T47D (cell line): Measurements from ENCODE around the gene GORASP1.

Experiments used
- DNase-seq, 2 experiments: peaks; one replicate each; pipeline versions ENCODE4 v3.0.0 to v3.0.0-alpha.2; 2011 to 2012; ENCODE audit warnings: low read depth in 1 of 2, low spot score in 1 of 2
- JUND ChIP-seq: IDR thresholded peaks from 2 replicates; pipeline ENCODE4 v1.6.1; 2012; ENCODE audit warnings: low read depth
- in situ Hi-C: cut with HindIII; loops from 2 replicates; pipeline ENCODE4 v1.10.0; 2016; ENCODE audit warnings: low sequenced_read_pairs, low pct_unique_long_range_greater_than_20kb

The GORASP1 gene

DNA sequence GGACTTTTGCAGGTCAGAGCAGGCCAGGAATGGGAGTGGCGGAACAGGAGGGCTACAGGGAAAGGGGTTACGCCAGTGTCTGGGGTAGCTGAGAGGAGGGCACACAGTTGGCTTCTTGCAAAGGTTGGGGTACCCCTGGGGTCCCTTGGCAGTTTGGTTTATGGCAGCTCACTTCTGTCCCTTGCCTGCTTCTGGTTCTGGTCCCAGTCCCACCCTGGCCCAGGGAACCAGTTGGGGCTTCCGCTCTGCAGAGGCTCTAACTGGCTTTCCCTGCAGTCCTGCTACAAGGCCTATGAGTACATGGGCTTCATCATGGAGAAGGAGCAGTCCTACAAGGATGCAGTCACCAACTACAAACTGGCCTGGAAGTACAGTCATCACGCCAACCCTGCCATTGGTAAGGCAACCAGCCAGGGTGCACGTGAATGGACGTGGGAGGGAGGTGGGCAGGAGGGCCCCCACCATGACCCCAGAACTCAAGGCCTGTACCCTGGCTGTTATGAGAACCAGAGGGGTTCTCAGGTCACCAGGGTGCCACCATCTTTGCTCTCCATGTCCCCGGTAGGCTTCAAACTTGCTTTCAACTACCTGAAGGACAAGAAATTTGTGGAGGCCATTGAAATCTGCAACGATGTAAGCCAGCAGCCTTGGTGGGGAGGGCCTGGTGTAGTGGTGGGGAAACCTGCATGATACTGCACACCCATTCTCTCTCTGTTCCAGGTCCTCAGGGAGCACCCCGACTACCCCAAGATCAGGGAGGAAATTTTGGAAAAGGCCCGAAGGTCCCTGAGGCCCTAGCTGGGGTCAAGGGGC, 30.8 kb upstream of the GORASP1 start:
- in situ Hi-C loops: no loop called here
- DNase-seq: no peak
- TF ChIP-seq JUND: no peak

DNA sequence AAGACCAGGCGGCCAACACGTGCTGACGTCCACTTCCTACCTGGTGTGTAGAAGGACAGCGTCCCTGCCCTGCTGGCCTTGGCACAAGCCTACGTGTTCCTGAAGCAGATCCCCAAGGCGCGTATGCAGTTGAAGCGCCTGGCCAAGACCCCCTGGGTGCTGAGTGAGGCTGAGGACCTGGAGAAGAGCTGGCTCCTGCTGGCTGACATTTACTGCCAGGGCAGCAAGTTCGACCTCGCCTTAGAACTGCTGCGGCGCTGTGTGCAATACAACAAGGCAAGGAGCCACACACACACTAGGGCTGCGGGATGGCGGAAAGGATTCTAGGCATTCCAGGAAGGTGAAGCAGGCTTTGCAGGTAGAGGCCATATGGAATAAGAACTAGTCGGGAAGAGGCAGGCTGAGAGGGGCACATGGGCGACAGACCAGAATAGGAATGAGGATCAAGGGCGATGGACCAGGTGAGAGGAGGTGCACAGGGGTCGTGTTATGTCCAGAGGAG, 30.1 kb upstream of the GORASP1 start:
- DNase-seq: no peak
- in situ Hi-C loops: no loop called here
- TF ChIP-seq JUND: no peak

DNA sequence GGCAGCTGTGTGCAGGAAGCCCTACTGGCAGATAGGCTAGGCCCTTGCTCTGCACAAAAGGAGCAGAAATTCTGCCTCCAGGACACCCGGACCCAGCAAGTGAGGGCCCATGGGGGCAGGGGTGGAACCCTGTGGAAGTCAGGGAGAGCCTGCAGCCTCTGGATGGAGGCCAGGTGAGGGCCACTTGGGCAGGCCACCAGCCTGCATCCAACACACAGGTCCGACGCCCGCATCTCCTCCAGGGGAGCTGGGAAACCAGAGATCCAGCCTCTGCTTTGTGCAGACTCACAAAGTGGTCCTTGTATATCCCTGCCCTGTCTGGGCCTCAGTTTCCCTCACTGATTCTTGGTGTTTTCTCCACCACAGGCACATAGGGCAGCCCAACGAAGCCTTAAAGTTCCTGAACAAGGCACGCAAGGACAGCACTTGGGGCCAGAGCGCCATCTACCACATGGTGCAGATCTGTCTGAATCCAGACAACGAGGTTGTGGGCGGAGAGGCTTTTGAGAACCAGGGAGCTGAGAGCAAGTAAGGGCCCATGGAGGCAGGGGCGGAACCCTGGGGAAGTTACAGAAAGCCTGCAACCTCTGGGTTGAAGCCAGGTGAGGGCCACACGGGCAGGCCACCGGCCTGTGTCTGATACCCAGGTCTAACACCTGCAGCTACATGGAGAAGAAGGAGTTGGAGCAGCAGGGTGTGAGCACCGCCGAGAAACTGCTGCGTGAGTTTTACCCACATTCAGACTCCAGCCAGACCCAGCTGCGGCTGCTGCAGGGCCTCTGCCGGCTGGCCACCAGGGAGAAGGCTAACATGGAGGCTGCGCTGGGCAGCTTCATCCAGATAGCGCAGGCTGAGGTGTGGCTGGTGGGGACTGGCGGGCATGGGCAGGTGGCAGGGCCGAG, 29.4 kb upstream of the GORASP1 start:
- in situ Hi-C loops: no loop called here
- DNase-seq: no peak
- no peak for TF ChIP-seq JUND

DNA sequence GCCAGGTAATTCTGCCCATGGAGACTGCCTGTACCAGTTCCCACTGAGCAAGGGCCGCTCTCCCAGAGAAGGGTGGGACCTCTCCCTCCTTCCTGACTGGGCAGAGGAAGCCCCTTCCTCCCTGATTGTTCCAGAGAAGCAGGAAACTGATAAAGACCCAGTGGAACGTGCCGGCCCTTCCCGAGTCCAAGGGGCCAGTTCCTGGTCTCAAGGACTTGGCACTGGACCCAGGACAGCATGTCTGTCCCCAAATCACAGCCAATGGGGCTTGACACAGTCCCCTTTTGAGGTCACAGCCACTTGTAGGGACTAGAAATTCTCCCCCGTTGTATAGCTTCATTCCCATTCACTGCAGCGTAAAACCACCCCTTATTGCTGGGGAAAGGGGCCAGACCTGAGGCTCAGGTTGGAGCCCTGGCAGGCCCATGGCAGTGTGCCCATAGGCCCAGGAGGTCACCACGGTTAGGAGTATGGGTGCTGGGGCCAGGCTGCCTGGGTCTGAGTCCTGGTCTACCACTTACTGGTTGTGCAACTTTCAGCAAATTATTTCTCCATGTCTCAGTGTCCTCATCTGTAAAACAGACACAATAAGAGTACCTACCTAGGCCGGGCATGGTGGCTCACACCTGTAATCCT, 27.9 kb upstream of the GORASP1 start:
- TF ChIP-seq JUND: no peak
- DNase-seq: no peak
- in situ Hi-C loops: no loop called here

DNA sequence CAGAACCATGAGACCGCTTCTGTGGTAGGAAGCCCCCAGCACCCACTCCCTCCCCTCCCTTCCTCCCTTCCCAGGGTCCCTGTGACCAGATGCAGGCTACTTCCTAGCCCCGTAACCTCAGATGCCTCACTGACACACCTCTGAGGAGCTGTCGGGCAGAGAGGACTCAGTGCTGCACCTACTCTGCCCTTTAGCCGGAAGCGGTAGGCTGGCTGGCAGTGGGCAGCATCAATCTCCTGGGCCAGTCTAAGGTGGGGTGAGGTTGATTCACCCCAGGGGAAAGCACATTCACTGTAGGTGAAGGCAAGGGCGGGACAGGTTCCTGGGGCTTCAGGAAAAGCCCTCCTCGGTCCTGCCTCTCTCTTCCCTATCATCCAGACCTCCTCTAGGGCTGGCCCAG, 26.9 kb upstream of the GORASP1 start:
- TF ChIP-seq JUND: no peak
- DNase-seq: no peak
- in situ Hi-C loops: no loop called here

DNA sequence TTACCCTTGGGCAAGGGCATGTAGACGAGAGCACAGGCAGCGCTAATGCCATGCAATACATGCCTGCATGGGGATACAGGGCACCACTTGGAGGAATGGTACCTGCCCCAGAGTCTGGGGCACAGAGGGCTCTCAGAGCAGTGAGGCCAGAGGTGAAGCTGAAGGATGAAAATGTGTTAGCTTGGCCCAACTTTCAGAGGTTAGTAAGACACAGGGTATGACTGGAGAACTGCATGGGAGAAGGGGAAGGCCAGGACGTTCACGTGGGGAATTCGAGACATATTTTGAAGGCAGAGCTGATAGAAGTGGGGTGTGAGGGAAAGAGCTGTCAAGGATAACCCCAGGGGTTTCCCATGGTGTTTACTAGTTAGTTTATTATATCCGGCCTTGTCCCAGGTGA, 26.4 kb upstream of the GORASP1 start:
- in situ Hi-C loops: no loop called here
- DNase-seq: no peak
- TF ChIP-seq JUND: no peak

DNA sequence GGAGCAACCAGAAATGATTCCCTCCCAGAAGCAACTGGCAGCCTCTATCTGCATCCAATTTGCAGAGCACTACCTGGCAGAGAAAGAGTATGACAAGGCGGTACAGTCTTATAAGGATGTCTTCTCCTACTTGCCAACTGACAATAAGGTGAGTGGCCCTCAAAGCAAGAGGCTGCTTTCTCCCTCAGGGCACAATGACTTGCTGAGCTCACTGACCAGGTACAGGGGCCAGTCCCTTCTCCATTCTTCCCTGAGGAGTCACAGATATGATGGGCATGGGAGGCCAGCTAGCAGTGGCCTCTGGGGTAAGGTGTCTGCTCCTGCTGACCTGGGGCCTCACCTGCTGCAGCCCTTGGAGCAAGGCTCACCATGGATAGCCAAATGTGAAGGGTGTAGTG, 25.7 kb upstream of the GORASP1 start:
- in situ Hi-C loops: no loop called here
- peak in 1 of 2 experiments; percentile 30 for DNase-seq
- no peak for TF ChIP-seq JUND

DNA sequence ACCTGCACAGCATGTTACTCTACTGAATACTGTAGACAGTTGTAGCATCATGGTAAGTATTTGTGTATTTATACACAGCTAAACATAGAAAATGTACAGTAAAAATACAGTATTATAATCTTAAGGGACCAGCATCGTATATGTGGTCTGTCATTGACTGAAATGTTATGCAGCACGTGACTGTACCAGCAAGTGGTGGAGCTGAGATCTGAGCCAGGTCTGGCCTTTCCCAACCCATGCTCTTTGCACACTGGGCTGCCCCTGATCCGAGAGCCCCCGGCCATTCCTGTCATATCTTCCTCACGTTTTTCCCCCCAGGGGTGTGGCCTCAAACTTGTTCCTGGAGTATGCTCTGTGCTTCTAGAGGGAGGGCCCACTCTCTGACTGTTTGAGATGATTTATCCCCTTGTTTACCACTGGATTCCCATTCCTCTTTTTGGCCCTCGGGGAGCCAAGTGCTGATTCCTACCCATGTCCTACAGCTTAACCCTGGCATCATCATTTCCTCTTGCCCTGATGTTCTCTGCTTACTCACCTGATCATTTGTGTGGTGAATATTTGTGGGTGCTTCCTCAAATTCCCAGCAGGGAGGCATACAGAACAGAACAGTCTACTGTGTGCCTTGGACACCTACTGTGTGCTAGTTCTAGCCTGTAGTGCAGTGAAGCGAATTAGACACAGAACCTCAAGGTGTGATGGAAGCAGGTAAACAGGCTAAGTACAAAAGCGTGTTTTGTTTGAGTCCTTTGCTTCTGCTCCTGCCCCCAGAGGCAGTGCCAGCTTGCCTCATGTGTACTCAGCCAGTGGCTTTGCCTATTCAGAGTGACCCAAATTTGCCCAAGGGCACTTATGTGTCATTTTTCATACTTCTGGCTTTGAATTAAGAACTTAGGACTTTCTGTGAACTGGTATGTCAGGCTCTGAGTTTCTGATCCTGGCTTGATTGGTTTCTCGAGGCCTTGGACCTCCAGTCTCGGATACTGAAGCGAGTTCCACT, 25.0 kb upstream of the GORASP1 start:
- peak; percentile 47 to 90 for DNase-seq
- TF ChIP-seq JUND: no peak
- in situ Hi-C loops: no loop called here

DNA sequence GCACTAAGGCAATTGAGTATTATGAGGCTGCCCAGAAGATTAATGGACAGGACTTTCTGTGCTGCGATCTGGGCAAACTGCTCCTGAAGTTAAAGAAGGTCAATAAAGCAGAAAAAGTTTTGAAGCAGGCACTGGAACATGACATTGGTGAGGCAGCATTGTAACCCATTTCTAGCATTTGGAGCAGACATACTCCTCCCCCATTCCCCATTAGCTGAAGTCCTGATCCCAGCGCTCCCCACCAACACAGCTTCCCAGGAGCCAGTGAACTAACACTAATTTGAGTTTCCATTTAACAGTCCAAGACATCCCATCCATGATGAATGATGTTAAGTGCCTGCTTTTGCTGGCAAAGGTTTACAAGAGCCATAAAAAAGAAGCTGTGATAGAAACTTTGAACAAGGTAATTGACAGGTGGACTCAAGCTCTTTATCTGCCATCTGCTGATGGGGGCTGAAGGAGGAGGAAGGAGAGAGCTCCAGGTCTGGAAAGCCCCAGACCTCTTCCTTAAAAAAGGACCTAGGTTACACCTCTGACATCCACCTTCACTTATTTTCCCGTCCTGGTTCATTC, 23.4 kb upstream of the GORASP1 start:
- TF ChIP-seq JUND: no peak
- in situ Hi-C loops: no loop called here
- DNase-seq: no peak

DNA sequence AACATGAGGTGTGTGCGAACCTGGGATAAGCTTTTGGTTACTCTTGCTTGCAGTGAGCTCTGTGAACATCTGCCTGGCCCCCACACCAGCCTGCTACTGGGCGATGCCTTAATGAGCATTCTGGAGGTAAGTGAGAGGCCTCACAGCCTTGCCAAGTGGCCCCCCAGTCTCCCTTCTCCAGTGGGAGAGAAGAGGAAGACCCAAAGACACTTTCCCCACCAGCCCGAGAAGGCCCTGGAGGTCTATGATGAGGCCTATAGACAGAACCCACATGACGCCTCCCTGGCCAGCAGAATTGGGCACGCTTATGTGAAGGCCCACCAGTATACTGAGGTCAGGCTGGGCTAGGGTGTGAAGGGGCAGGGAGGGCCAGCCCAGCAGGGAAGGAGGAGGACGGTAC, 22.6 kb upstream of the GORASP1 start:
- TF ChIP-seq JUND: no peak
- no peak for DNase-seq
- in situ Hi-C loops: no loop called here

DNA sequence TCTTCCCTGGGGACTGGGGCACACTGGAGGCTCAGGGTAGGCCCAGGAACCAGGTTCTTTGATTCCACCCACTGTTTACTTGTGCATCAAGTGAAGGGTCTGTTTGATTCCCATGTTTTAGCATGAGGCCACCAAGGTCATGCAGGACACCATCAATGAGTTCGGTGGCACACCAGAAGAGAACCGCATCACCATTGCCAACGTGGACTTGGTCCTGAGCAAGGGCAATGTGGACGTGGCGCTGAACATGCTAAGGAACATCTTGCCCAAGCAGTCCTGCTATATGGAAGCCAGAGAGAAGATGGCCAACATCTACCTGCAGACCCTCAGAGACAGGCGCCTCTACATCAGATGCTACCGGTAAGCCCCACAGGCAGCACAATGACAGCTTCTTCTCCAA, 21.5 kb upstream of the GORASP1 start:
- in situ Hi-C loops: no loop called here
- no peak for DNase-seq
- no peak for TF ChIP-seq JUND
